ENCODE results near the gene BORCS8.

- no peak for TF ChIP-seq CTCF (IDR thresholded peaks at IDR 0.05; ENCODE audit: insufficient read depth, low read length)
- no peak for TF ChIP-seq POLR2AphosphoS5 (IDR thresholded peaks at IDR 0.05; ENCODE audit: low read depth)
- TF ChIP-seq GABPA (IDR thresholded peaks at IDR 0.05; ENCODE audit: low read depth): no peak
- no peak for TF ChIP-seq REST (IDR thresholded peaks at IDR 0.05; ENCODE audit: insufficient replicate concordance, low read depth)
Observed at GRCh38 chr19:19169236-19170052, 22.5 kb downstream of the BORCS8 start.

Data from HL-60 (cell line).